ENCODE results near the gene CD48.

Gene CD48

GRCh38 chr1:160634543-160635491 lies 76.8 kb downstream of the CD48 start:
- Histone ChIP-seq H3K4me3 (ENCODE audit: low read depth in 1 of 2, low read length in 1 of 2) (no peak overlapping the region), H3K4me1 (ENCODE audit: control insufficient read depth in 1 of 2, insufficient read depth in 1 of 2, low read depth in 1 of 2, low read length in 1 of 2) (peaks cover 9% of the 10 kb centered on the region in 2 experiments), H3K9me3 (no peaks in the 10 kb centered on the region), H3K36me3 (no peaks in the 10 kb centered on the region), H3K27me3 (no peaks in the 10 kb centered on the region), H3K27ac (no peak overlapping the region)
- TF ChIP-seq CTCF (IDR thresholded peaks at IDR 0.05) = no peak

GRCh38 chr1:160633330-160633903 lies 78.2 kb downstream of the CD48 start:
- no peak for TF ChIP-seq CTCF (IDR thresholded peaks at IDR 0.05)
- H3K27ac ChIP-seq = no peak overlapping the region
- H3K9me3 ChIP-seq = no peaks in the 10 kb centered on the region
- no peaks in the 10 kb centered on the region for H3K36me3 ChIP-seq
- H3K4me3 ChIP-seq (ENCODE audit: low read depth in 1 of 2, low read length in 1 of 2) = no peak overlapping the region
- H3K4me1 ChIP-seq (ENCODE audit: control insufficient read depth in 1 of 2, insufficient read depth in 1 of 2, low read depth in 1 of 2, low read length in 1 of 2) = peaks cover 13 to 14% of the 10 kb centered on the region in 2 experiments
- H3K27me3 ChIP-seq = no peaks in the 10 kb centered on the region

- no peak for TF ChIP-seq CTCF (IDR thresholded peaks at IDR 0.05)
- no peaks in the 10 kb centered on the region for H3K27me3 ChIP-seq
- no peaks in the 10 kb centered on the region for H3K9me3 ChIP-seq
- no peak overlapping the region for H3K27ac ChIP-seq
- H3K4me1 ChIP-seq (ENCODE audit: control insufficient read depth in 1 of 2, insufficient read depth in 1 of 2, low read depth in 1 of 2, low read length in 1 of 2) = peaks cover 13 to 14% of the 10 kb centered on the region in 2 experiments
- H3K36me3 ChIP-seq = no peaks in the 10 kb centered on the region
- H3K4me3 ChIP-seq (ENCODE audit: low read depth in 1 of 2, low read length in 1 of 2) = no peak overlapping the region
Observed at GRCh38 chr1:160631983-160632625, 79.5 kb downstream of the CD48 start.

- no peaks in the 10 kb centered on the region for H3K9me3 ChIP-seq
- H3K4me3 ChIP-seq (ENCODE audit: low read depth in 1 of 2, low read length in 1 of 2) = no peak overlapping the region
- no peaks in the 10 kb centered on the region for H3K27me3 ChIP-seq
- H3K36me3 ChIP-seq = no peaks in the 10 kb centered on the region
- H3K4me1 ChIP-seq (ENCODE audit: control insufficient read depth in 1 of 2, insufficient read depth in 1 of 2, low read depth in 1 of 2, low read length in 1 of 2) = peaks cover 13 to 14% of the 10 kb centered on the region in 2 experiments
- TF ChIP-seq CTCF (IDR thresholded peaks at IDR 0.05) = no peak
- H3K27ac ChIP-seq = no peak overlapping the region
Observed at GRCh38 chr1:160630523-160631451, 80.8 kb downstream of the CD48 start.
